Adrenal gland (tissue), 12 donors: ENCODE results near the gene FAM184B. TPM values are rescaled to one million over a fixed set of nuclear protein-coding genes. Genes with fewer than 3 reads are reported as not detected.

Source experiments
- DNase-seq, 7 donors: peaks; one replicate each; pipeline ENCODE4 v3.0.0-alpha.2; 2019 to 2020
- H3K27ac ChIP-seq, 5 donors: fragments of 200-600 bp; sonication (generic) in 4 of 5; 1 replicate in 3 of 5; 2 replicates in 2 of 5; pipeline versions ENCODE4 v1.5.1 to v1.8.0; 2016 to 2020; ENCODE audit warnings: mild to moderate bottlenecking in 1 of 5
- H3K27me3 ChIP-seq: fragments of 200-600 bp; 2 replicates; pipeline ENCODE4 v1.8.0; 2021
- H3K36me3 ChIP-seq, 2 donors: fragments of 200-600 bp; replicated peaks in 1 of 2; 1 replicate in 1 of 2; 2 replicates in 1 of 2; pipeline versions ENCODE4 v1.5.1 to v1.8.0; 2018 to 2022
- H3K4me1 ChIP-seq, 2 donors: fragments of 200-600 bp; replicated peaks in 1 of 2; 1 replicate in 1 of 2; 2 replicates in 1 of 2; pipeline versions ENCODE4 v1.5.1 to v1.8.0; 2018 to 2021
- H3K4me3 ChIP-seq, 4 donors: fragments of 200-600 bp; sonication (generic) in 3 of 4; one replicate each; pipeline ENCODE4 v1.5.1; 2016 to 2018
- H3K9me3 ChIP-seq, 3 donors: fragments of 200-600 bp; sonication (generic) in 1 of 3; replicated peaks in 1 of 3; 1 replicate in 2 of 3; 2 replicates in 1 of 3; pipeline versions ENCODE4 v1.5.1 to v1.8.0; 2016 to 2021
- POLR2A ChIP-seq, 2 donors: fragments of 450-650 bp; IDR thresholded peaks; one replicate each; pipeline ENCODE4 v1.6.1; 2017; ENCODE audit warnings: antibody characterized with exemption in 2 of 2, mild to moderate bottlenecking in 2 of 2, moderate library complexity in 1 of 2
- WGBS, 4 donors: extraction: QIAGEN DNeasy Blood & Tissue Kit in 2 of 4; methylation state at CpG; one replicate each; pipeline versions ENCODE4 v1.1.5 to v1.1.7; 2013 to 2017; 5-methylcytosine and 5-hydroxymethylcytosine counted together
- intact Hi-C, 2 donors: fragments of 100-400 bp; cut with DNase I; formaldehyde crosslinking; loops; one replicate each; pipeline versions ENCODE4 v1.14.1 to v1.15.0; 2022 to 2023
- polyA plus RNA-seq, 3 donors: library from polyadenylated mRNA; stranded (reverse); fragments of 200-250 nt in 2 of 3; fragments of 350-450 nt in 1 of 3; fragmentation: Illumina TruSeq in 1 of 3; extraction: RNeasy Lipid Tissue Mini Kit (QIAGEN cat#74804) in 1 of 3; gene quantifications; one replicate each; pipeline ENCODE4 v1.2.3, GENCODE V29; 2013 to 2014
- total RNA-seq, 9 donors: library from RNA; depleted of rRNA in 4 of 9; stranded (reverse); fragments of >200 nt in 4 of 9; fragments of 120-200 nt in 1 of 9; fragmentation: NEBNext Ultra II Directional in 1 of 9; extraction: Animal tissue kit (Norgen Biotek cat#: 25700) in 1 of 9; gene quantifications; one replicate each; pipeline versions ENCODE4 v1.1.0 to v1.2.4, GENCODE V29; 2013 to 2023
- TF ChIP-seq, protein P1 (sequence below), 6 experiments: fragments of 450-650 bp in 4 of 6; fragments of 200-600 bp in 2 of 6; sonication (generic) in 1 of 6; IDR thresholded peaks; 1 replicate in 5 of 6; 2 replicates in 1 of 6; pipeline versions ENCODE4 v1.5.1 to v1.8.0; 2016 to 2021; ENCODE audit warnings: antibody characterized with exemption in 6 of 6, mild to moderate bottlenecking in 2 of 6, moderate library complexity in 1 of 6
- donor health status: healthy with polysubstance abuse.
- donor health status: Bipolar disorder and iron deficiency.
- donor health status: DM: yes; HTN: yes; CAD: no.
- donor health status: DM: no; HTN: no; CAD: no.
- donor health status: DM: no; HTN: no; CAD: no.
- donor health status: DM: yes; HTN: yes; CAD: no.

FAM184B gene
- total and polyA plus RNA-seq, 12 donors: under 0.01 to 0.17 (median 0.08) TPM; not detected in 5

DNA sequence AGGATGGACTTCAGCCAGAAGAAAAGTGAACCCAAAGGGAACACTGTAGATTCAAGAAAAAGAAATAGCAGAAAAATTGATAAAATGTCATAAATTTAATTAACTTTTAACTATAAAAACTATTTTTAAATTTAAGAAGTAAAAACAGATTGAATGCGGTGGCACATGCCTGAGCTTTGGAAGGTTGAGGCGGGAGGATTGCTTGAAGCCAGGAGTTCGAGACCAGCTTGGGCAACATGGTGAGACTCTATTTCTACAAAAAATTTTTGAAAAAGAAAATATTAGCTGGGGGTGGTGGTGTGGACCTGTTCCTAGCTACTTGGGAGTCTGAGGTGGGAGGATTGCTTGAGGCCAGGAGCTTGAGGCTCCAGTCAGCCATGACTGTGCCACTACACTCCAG, 3.0 kb downstream of the FAM184B start:
- H3K4me3 ChIP-seq: no peak overlapping the region
- H3K4me1 ChIP-seq: peaks cover 10 to 13% of the 10 kb centered on the region in 2 donors
- H3K27me3 ChIP-seq: peaks cover 13% of the 10 kb centered on the region
- no peak for DNase-seq
- 81 to 99% (median 94%) methylated on average over 3 of the region's 3 CpGs for WGBS, 4 donors
- no peaks in the 10 kb centered on the region for H3K9me3 ChIP-seq
- H3K36me3 ChIP-seq: no peaks in the 10 kb centered on the region
- intact Hi-C loops: no loop called here
- H3K27ac ChIP-seq: no peak overlapping the region
- TF ChIP-seq, protein P1, sequence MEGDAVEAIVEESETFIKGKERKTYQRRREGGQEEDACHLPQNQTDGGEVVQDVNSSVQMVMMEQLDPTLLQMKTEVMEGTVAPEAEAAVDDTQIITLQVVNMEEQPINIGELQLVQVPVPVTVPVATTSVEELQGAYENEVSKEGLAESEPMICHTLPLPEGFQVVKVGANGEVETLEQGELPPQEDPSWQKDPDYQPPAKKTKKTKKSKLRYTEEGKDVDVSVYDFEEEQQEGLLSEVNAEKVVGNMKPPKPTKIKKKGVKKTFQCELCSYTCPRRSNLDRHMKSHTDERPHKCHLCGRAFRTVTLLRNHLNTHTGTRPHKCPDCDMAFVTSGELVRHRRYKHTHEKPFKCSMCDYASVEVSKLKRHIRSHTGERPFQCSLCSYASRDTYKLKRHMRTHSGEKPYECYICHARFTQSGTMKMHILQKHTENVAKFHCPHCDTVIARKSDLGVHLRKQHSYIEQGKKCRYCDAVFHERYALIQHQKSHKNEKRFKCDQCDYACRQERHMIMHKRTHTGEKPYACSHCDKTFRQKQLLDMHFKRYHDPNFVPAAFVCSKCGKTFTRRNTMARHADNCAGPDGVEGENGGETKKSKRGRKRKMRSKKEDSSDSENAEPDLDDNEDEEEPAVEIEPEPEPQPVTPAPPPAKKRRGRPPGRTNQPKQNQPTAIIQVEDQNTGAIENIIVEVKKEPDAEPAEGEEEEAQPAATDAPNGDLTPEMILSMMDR (IDR thresholded peaks at IDR 0.05): no peak
- no peak for TF ChIP-seq POLR2A (IDR thresholded peaks at IDR 0.05)

DNA sequence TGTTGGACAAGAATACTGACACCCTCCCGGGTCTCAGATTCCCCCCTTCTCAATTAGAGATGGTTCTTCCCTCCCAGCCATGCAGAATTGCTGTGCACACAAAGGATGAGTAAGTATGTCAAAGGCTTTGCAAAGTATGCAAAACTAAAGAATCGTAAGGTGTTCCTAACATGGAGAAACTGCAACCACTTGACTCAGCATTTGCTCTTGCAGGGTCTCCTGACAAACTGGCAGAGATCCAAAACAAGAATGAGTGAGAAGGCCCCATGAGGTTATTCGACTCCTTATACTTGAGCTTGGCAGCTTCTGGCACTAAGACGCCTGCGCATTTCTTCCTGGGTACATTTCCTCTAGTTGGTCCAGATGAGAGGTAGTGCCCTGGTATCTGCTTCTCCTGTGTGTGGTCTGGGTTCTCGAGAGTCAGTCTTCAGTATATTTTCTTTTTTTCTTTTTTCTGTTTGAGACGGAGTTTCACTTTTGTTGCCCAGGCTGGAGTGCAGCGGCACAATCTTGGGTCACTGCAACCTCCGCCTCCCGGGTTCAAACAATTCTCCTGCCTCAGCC, 8.2 kb downstream of the FAM184B start:
- H3K4me1 ChIP-seq: no peaks in the 10 kb centered on the region
- no peak for DNase-seq
- intact Hi-C loops: no loop called here
- TF ChIP-seq, protein P1 (IDR thresholded peaks at IDR 0.05): no peak
- TF ChIP-seq POLR2A (IDR thresholded peaks at IDR 0.05): no peak
- no peak overlapping the region for H3K4me3 ChIP-seq
- no peaks in the 10 kb centered on the region for H3K27me3 ChIP-seq
- H3K27ac ChIP-seq: no peak overlapping the region
- no peaks in the 10 kb centered on the region for H3K36me3 ChIP-seq
- no peaks in the 10 kb centered on the region for H3K9me3 ChIP-seq
- 70 to 90% (median 82%) methylated on average over 10 of the region's 10 CpGs for WGBS, 4 donors

DNA sequence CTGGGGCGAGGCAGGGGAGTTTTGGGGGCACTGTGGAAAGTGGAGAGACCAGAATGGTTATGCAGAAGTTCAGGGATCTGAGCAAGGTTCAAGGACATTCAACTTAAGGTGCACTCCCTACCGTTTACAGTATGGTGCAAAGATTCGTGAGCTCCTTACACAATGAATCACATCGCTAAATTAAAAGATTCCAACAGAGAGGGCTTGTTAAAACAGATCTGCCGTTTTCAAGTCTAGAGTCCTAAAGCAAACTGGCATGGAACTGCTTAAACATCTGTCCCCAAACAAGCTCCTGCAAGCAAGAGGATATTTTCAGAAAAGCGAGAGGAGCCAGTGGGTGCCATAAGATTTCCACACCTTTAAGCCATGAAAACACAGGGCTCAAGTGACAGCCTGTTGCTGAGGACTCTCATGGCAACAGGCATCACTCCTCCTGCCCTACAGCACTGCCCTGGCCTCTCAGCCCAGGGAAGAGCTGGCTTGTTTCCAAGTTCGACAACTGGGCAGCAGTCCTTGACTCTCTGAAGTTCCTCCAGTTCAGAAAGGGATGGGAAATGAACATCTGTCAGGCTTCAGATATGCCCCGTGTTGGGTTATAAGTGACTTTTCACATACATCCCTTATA, 10.0 kb downstream of the FAM184B start:
- H3K27me3 ChIP-seq: no peaks in the 10 kb centered on the region
- 54 to 66% (median 60%) methylated on average over 7 to 8 of the region's 8 CpGs for WGBS, 4 donors
- no peaks in the 10 kb centered on the region for H3K9me3 ChIP-seq
- DNase-seq: no peak
- TF ChIP-seq, protein P1 (IDR thresholded peaks at IDR 0.05): no peak
- TF ChIP-seq POLR2A (IDR thresholded peaks at IDR 0.05): no peak
- intact Hi-C loops: no loop called here
- no peak overlapping the region for H3K4me3 ChIP-seq
- no peaks in the 10 kb centered on the region for H3K36me3 ChIP-seq
- no peak overlapping the region for H3K27ac ChIP-seq
- H3K4me1 ChIP-seq: no peaks in the 10 kb centered on the region

DNA sequence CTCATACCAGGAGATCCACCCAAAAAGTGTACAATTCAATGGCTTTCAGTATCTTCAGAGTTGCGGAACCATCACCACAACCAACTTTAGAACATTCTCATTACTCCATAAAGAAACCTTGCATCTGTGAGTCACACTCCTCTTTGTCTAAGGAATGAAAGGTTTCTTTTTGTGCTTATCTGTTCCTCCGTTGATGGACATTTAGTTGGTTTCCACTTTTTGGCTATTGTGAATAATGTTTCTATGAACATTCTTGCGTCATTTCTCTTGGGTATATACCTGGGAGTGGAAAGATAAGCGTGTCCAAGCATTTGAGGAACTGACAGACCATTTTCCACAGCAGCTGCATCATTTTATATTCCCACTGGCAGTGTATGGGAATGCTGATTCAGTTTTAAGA, 10.6 kb downstream of the FAM184B start:
- H3K4me1 ChIP-seq: no peaks in the 10 kb centered on the region
- no peaks in the 10 kb centered on the region for H3K9me3 ChIP-seq
- no peaks in the 10 kb centered on the region for H3K27me3 ChIP-seq
- no peak overlapping the region for H3K27ac ChIP-seq
- intact Hi-C loops: no loop called here
- 75 to 86% (median 83%) methylated on average over 4 of the region's 4 CpGs for WGBS, 4 donors
- DNase-seq: no peak
- no peak overlapping the region for H3K4me3 ChIP-seq
- H3K36me3 ChIP-seq: no peaks in the 10 kb centered on the region
- no peak for TF ChIP-seq POLR2A (IDR thresholded peaks at IDR 0.05)
- TF ChIP-seq, protein P1 (IDR thresholded peaks at IDR 0.05): no peak
